HPDE6-E6E7 (cell line): Measurements from ENCODE around the gene OGDHL.
"Not testable (repeated sequence)": the region's sequence is repeated elsewhere in the genome, so short reads cannot be mapped to it uniquely, and the experiment has no call there.

Source experiments
- DNase-seq: peaks from one replicate; pipeline ENCODE4 v3.0.0; 2011; ENCODE audit warnings: missing footprints; ENCODE audit errors: extremely low spot score

The OGDHL gene

DNA sequence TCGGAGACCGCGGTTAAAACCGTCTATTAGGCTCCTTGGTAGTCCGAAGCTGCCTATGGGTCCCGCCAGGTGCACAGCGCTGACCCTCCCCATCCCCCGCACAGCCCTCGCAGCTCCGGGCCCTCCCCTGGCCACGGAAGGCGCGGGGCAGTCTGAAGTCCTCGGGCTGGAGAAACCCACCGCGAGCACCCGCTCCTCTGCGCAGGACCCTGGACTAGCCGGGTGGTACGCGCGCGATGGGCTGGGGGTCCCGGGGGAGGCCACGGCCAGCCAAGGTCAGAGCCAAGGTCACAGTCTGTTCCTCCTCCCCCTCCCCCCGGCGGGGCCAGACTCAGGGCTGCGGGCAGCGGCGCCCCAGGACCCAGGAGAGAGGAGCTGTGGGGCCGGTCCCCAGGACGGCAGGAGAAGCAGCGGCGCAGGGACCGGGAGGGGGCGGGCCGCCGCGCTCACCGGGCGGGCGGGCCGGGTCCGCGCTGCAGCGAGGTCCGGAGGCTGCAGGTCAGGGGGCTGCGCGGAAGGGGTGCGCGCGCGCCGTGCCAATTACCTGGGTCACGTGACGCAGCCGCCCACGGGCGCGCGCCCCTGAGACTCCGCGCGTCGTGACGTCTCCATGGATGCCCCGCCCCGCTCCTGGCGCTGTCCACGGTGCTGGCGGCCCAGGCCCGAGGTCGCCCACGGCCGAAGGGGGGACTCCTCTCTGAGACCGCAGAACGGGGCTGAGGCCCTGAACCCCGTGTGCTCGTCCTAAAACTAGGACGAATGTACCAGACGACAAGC, at the start of gene OGDHL:
TSS of gene OGDHL (minus strand) at position 535 of the 777 bp plus-strand sequence. CDS start 3,731 bp downstream, outside the sequence.
- peak; percentile 28 for DNase-seq

- DNase-seq, result no peak
Measured at GRCh38 chr10:49803988-49804387, 41.9 kb upstream of the OGDHL start.

GRCh38 chr10:49798275-49798674, 36.2 kb upstream of the OGDHL start:
- DNase-seq, result no peak

GRCh38 chr10:49791100-49791499, 29.0 kb upstream of the OGDHL start:
- no peak for DNase-seq

DNA sequence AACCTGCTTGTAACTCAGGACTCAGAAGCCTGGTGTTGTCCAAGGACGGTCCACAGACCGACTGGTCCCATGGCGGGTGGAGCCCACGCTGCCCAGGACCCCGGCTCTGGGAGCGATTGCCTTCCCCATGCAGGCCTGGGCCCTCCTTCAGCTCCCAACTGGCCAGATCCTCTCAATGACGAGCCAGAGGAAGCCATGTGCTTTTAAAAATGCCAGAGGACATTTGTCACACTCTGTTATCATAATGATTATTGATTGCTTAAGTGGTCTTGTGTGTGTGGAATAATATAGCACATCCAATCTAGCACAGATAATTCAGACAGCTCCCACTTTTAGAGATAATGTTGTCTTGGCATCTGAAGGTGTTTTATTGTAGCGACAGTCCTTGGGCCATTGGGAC, 22.6 kb upstream of the OGDHL start:
- DNase-seq, result no peak

DNA sequence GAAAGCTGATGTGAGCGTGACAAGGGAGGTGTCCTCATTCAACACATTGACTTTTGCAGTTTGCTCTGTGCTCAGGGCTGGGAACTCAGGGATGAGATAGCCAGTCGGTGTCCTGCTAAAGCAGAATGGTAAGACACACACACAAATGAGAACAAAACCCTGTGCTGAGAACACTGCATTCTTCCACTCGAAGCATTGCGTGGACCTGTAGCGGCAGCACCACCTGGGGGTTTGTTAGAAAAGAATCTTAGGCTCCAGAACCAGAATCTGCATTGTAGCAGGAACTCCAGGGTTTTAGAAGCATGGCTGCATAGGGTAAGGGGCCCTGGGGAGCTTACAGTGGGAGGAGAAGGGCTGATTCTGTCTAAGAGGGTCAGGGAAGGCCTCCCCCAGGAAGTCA, 21.5 kb upstream of the OGDHL start:
- DNase-seq, result no peak

- DNase-seq, result no peak
Measured at GRCh38 chr10:49781247-49781646, 19.1 kb upstream of the OGDHL start.

GRCh38 chr10:49778197-49778596, 16.1 kb upstream of the OGDHL start:
- no peak for DNase-seq

DNA sequence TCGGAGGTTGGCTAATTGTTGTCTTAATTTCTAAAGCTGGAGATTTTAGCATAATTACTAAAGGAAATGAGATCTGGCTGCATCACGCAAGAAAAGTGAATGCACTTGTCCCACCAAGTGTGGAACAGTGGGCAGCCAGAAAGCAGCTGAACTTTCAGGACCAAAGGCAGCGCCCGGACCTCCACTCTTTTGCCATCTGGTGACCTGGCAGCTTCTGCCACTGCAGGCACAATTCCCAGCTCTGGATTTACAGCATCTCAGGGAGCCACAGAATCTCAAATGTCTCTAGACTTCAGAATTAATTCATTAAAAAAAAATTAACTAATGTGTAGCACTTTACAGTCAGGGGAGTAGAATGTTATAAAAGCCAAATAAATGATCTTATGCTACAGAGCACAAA, 14.7 kb upstream of the OGDHL start:
- no peak for DNase-seq

GRCh38 chr10:49775014-49775413, 12.9 kb upstream of the OGDHL start:
- DNase-seq, result no peak

- not testable (repeated sequence) for DNase-seq
Measured at GRCh38 chr10:49772944-49773343, 10.8 kb upstream of the OGDHL start.

- DNase-seq, result not testable (repeated sequence)
Measured at GRCh38 chr10:49771046-49771445, 8.9 kb upstream of the OGDHL start.

DNA sequence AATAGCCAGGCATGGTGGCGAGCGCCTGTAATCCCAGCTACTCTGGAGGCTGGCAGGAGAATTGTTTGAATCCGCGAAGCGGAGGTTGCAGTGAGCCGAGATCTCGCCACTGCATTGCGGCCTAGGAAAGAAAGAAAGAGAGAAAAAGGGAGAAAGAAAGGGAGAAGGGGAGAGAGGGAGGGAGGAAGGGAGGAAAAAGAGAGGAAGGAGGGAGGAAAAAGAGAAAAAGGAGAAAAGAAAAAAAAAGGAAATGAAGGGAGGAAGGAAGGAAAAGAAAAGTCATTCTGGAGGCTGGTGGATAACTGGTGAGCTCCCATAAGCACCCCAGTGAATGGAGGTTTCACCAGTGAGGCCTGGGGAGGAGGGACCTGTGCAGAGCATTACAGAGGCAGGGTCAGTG, 7.6 kb upstream of the OGDHL start:
- no peak for DNase-seq

DNA sequence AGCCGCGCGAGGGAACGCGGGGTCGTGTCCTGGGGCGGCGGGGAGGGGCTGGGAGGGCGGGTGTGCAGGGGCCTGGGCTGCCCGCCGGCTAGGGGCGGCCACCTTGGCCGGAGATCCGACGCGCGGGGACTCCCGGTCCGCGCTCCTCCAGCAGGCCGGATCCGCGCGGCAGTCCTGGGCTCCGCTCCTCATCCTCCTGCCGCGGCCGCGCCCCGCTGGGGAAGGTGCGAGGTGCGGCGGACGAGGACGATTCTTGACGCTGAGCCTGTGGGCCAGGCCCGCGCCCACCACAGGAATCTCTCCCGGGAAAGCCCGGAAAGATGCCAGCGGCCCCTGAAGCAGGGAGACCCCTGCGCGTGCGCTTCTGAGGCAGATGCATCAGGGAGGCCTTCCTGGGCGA, 6.6 kb upstream of the OGDHL start:
- no peak for DNase-seq

DNA sequence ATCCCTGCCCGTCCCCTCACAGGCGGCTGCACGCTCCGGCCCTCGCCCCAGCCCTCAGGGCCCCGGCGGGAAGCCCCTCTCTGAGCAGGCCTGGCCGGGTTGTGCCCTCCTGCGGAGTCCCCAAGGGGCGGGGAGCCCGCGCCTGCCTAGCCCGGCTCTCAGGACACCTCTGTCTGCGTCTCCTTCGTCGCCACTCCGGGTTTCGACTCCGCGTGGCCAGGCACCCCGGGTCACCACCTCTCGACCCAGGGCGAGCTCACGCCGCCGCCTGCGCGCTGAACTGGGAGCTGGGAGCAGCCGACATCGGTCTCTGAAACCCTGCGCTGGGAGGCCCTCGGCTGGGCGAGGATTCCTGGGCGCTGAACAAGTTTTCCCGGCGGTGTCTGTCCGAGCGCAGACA, 6.2 kb upstream of the OGDHL start:
- DNase-seq, result no peak

- no peak for DNase-seq
Measured at GRCh38 chr10:49767752-49768151, 5.6 kb upstream of the OGDHL start.

DNA sequence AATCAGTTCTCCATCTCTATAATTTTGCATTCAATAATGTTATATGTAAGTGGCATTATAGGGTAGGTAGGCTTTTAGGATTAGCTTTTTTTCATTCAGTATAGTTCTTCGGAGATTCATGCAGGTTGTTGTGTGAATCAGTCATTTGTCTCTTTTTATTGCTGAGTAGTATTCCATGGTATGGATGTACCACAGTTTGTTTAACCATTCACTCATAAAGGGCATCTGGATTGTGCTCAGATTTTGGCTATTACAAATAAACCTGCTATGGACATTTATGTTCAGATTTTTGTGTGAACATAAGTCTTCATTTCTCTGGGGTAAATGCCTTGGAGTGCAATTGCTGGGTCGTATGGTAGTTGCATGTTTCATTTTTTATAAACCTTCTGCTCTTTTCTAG, 4.4 kb upstream of the OGDHL start:
- no peak for DNase-seq

- no peak for DNase-seq
Measured at GRCh38 chr10:49762566-49762877, 399 bp upstream of the OGDHL start.

- no peak for DNase-seq
Measured at GRCh38 chr10:49761201-49761788, 828 bp downstream of the OGDHL start.

DNA sequence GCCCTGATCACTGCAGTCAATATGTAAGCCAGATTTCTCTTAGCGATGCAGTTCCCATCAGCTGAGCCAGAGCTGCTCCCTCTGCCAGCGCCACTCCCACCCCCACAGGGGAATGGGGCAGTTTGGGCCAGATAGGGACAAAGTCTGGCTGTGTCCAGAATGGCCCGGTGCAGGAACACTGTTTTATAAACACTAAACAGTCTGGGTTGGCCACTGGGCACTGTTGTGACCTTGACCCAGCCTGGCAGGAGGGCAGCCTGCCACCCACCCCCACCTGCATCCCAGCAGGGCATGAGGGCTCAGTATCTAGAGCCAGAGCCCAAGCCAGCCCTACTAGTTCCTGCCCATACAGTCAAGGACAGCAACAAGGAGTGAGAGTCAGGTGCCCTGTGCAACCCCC, 1.3 kb downstream of the OGDHL start:
- DNase-seq, result no peak

- no peak for DNase-seq
Measured at GRCh38 chr10:49759787-49760551, 2.2 kb downstream of the OGDHL start.

DNA sequence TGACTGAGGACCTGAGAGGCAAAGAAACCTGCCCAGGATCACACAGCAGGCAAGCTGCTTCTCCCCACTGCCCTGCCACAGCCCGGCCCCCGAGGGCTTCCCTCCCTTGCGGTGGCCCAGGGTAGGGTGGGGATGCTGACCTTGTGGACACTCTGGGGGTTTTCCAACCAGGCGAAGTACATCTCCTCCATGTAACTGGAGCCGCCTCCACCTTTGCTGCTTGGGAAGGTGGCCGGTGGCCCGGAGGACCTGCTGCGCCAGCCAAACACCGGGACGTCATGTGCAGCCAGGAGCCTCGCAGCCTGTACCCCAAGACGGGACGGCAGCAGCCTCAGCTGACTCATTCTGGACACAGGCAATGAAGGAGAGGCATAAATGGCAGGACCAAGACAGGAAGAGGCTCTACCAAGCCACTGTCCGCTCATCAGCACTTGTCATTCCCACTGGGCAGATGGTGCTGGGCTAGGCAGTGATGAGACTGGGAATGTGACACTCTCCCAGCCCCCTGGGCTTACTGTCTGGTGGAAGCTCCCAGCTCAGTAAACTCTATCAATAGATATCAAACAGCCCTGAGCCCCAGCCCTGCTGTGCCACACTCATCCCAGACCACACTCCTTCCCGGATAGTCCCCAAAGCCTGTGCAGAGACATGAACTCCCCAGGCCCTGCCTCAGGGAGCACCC, 3.7 kb downstream of the OGDHL start:
- DNase-seq, result no peak
